Renal pelvis (tissue), 4 donors: ENCODE data around the gene TREX2. TPM values are rescaled to one million over a fixed set of nuclear protein-coding genes. Genes with fewer than 3 reads are reported as not detected.
"Not testable (repeated sequence)": the region's sequence is repeated elsewhere in the genome, so short reads cannot be mapped to it uniquely, and the experiment has no call there.

Experiments
- DNase-seq: peaks from one replicate; pipeline ENCODE4 v3.0.0-alpha.2; 2013
- polyA plus RNA-seq, 3 donors: library from polyadenylated mRNA; unstranded; fragments of 120-200 nt; gene quantifications; one replicate each; pipeline ENCODE4 v1.2.1, GENCODE V29; 2013; ENCODE audit not compliant: insufficient read length in 3 of 3

The TREX2 gene
- polyA plus RNA-seq, 3 donors, result 0.48 to 0.54 (median 0.50) TPM

- no peak for DNase-seq
Observed at GRCh38 chrX:153408871-153409351, 36.9 kb downstream of the TREX2 start.

DNA sequence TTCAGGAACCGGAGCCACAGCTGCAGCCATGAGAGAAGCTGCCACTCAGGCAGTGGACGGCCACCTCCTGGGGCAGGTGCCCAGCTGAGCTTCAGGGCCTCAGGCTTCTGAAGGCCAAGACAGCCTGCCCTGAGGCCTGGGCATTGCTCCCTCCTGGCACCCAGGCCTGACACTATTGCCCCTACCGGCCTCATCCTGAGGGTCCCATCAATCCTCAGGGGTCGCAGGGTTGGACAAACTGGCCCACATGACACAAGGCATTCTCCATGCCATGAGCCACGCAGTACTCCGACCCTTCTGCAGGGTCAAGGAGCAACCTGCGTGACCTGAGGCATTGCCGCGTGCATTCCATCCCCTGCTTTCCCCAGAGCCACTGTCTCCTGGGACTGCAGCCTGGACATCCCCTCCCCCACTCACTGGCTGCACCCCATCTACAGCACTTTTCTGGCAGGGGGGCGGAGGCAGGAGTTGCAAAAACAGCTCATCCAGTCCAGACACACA lies 37.6 kb downstream of the TREX2 start:
- no peak for DNase-seq

- DNase-seq, result no peak
Observed at GRCh38 chrX:153407736-153408135, 38.1 kb downstream of the TREX2 start.

DNA sequence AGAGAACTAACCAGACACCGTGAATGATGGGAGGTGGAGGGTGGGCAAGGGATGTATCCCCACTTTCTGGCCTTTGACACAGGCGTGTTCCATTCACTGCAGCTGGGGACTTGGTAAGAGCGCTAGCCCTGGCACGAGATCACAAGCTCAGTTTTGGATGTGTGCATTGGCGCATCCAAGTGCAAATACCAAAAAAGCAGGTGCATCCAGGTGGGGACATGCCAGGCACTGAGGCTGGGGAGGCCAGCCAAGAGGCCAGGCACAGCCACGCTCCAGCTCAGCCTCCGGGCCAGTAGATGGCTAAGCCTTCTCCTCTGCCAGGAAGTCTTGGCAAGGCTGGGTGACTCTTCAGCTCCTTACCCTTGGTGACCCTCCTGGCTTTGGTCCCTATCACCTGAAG lies 39.0 kb downstream of the TREX2 start:
- DNase-seq, result no peak

DNA sequence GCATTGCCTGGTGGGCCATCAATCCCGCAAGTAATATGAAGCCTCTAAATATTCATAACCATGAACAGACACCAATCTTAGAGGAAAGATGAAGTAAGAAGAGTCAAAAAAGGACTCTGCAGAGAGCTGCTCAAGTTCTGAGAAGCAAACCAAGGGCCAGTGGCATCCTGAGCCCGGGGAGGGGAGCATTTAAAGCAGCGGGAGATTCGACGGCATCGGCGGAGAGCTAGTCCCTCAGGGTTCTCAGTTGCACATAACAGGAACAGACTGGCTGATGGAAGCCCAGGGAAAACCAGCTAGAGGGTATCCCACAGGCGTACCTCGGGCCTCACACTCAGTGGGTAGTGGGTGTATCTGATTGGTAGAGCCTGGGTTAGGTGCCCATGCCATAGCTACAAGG lies 39.8 kb downstream of the TREX2 start:
- no peak for DNase-seq

- no peak for DNase-seq
Observed at GRCh38 chrX:153405426-153405825, 40.4 kb downstream of the TREX2 start.

GRCh38 chrX:153404333-153404732 lies 41.5 kb downstream of the TREX2 start:
- not testable (repeated sequence) for DNase-seq

GRCh38 chrX:153401133-153401764 lies 44.6 kb downstream of the TREX2 start, which contains the start of gene PNMA6E:
Gene PNMA6E, minus strand, starts transcription at chrX:153401350. Its CDS starts 2,501 bp downstream, at chrX:153398849.
- DNase-seq, result no peak

GRCh38 chrX:153400146-153401132 lies 45.4 kb downstream of the TREX2 start:
- no peak for DNase-seq

DNA sequence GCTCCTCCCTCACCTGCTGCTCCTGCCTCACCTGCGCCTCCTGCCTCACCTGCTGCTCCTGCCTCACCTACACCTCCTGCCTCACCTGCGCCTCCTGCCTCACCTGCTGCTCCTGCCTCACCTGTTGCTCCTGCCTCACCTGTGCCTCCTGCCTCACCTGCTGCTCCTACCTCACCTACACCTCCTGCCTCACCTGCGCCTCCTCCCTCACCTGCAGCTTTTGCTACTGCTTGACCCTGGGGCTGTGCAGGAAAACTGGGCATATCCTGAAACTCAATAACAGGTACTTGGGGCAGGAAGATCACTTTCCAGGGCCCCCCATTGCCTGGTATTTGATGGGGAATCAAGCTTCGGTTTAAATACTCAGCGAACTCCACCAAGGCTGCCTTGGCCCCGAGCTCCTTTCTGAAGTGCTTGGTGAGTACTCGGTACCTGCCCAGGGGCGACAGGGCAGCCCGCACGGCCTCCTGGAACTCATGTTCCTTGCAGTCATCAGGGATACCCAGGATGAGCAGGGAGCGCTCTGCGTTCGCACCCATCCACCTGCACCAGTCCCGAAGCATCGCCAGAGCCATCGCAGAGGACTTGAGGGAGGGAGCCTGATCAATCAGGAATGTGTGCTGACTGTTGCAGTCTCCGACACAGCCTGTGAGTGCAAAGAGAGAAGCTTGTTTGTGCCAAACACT lies 47.4 kb downstream of the TREX2 start:
- DNase-seq, result no peak

DNA sequence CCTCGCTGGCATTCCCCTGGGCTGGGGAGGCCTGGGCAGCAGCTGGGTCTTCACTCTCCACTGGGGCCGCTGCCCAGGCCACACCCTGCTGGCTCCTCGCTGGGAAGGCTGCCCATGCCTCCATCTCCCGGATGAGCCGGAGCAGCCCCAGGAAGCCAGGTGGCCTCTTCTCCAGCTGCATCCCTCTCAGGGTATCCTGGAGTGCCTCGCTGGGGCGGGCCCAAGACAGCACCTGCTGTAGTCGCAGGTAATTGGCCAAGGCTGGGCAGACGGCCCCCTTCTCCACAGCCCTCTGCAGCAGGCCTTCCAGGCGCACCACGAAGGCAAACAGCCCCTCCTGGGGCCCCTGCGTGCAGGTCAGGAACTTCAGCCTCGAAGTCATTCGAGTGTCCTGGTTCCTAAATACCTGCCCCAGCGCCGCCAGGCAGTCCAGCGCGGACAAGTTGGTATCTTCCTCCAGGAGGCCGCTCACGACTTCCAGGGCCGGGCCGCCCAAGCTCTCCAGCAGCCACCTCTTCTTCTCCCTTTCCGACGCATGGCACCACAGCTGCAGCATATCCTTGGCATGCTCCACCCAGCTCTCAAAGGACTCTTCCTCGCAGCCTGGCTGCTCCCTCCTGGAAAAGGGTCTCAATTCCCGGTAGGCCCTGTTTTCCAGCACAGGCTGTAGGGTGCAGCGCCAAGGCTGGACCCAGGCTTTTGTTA lies 48.4 kb downstream of the TREX2 start:
- no peak for DNase-seq

GRCh38 chrX:153396320-153397195 lies 49.3 kb downstream of the TREX2 start:
- no peak for DNase-seq

GRCh38 chrX:153395613-153396319 lies 50.1 kb downstream of the TREX2 start:
- no peak for DNase-seq

DNA sequence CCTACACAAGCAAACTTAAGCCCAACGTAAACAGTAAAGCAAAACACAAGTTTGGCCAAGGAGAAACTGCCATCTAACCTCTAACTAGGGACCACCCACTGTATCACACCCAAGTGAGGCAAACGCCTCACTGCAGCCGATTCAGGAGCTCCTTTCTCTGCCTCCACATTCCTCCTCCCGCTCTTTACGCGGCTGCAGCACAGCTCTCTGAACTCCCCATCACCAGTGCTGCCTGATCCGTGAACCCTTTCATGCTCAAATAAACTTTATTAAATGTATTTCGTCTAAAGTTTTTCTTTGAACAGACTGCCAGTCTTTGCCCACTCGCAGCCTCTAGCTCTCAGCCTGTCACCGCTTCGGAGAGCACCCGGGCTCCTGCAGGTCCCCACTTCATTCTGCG lies 51.2 kb downstream of the TREX2 start:
- no peak for DNase-seq

Other genes with a start within 250 kb of the TREX2 start
- under 1 TPM; 0.22 to 0.44 (median 0.27) TPM for gene PNMA6F, start 124.3 kb downstream of the TREX2 start, polyA plus RNA-seq
- 10 to 100 TPM; 19.2 to 22.6 (median 21.0) TPM for gene ZNF275, start 111.9 kb downstream of the TREX2 start, polyA plus RNA-seq
- not detected for gene PNMA6E, start 44.7 kb downstream of the TREX2 start, polyA plus RNA-seq
- 1 to 10 TPM in 1 of 3 donors, under 1 TPM in 2; 0.87 to 1.1 (median 0.99) TPM for gene ZFP92, start 34.6 kb downstream of the TREX2 start, polyA plus RNA-seq
- gene HAUS7, start 24.5 kb upstream of the TREX2 start, polyA plus RNA-seq, result 10 to 100 TPM; 28.2 to 35.2 (median 32.1) TPM
- gene BGN, start 48.9 kb upstream of the TREX2 start, polyA plus RNA-seq, result 100 to 1,000 TPM; 153 to 210 (median 155) TPM
- gene ATP2B3, start 71.6 kb upstream of the TREX2 start, polyA plus RNA-seq, result under 1 TPM; 0.17 to 0.28 (median 0.28) TPM
- 10 to 100 TPM; 17.3 to 22.2 (median 20.4) TPM for gene CCNQ, start 153.1 kb upstream of the TREX2 start, polyA plus RNA-seq
- gene DUSP9, start 201.1 kb upstream of the TREX2 start, polyA plus RNA-seq, result 10 to 100 TPM; 47.5 to 62.2 (median 53.3) TPM
- 10 to 100 TPM in 2 of 3 donors, 1 to 10 TPM in 1; 8.3 to 12.7 (median 10.2) TPM for gene PNCK, start 227.8 kb upstream of the TREX2 start, polyA plus RNA-seq
- gene SLC6A8, start 241.9 kb upstream of the TREX2 start, polyA plus RNA-seq, result 10 to 100 TPM; 61.9 to 79.5 (median 63.5) TPM